Skeletal muscle tissue (tissue), 4 donors: ENCODE measurements around the gene C14orf180. TPM values are rescaled to one million over a fixed set of nuclear protein-coding genes. Genes with fewer than 3 reads are reported as not detected.
A peak's percentile ranks its signal among the peaks of the same experiment; 100 is the strongest.

Experiments
- H3K27ac ChIP-seq: one replicate; pipeline ENCODE4 v1.7.0; 2013; ENCODE audit warnings: mild to moderate bottlenecking, low read depth, low read length, inconsistent platforms
- H3K27me3 ChIP-seq, 3 donors: one replicate each; pipeline ENCODE4 v1.7.0; 2013; ENCODE audit warnings: low read length in 3 of 3; ENCODE audit not compliant: control insufficient read depth in 3 of 3, insufficient read depth in 3 of 3
- H3K36me3 ChIP-seq, 3 donors: one replicate each; pipeline ENCODE4 v1.7.0; 2013; ENCODE audit warnings: low read length in 3 of 3; ENCODE audit not compliant: control insufficient read depth in 3 of 3, insufficient read depth in 3 of 3
- H3K4me1 ChIP-seq, 3 donors: one replicate each; pipeline ENCODE4 v1.7.0; 2013; ENCODE audit warnings: low read length in 3 of 3, mild to moderate bottlenecking in 3 of 3; ENCODE audit not compliant: control insufficient read depth in 3 of 3, insufficient read depth in 3 of 3
- H3K4me3 ChIP-seq, 3 donors: one replicate each; pipeline ENCODE4 v1.7.0; 2013; ENCODE audit warnings: low read length in 3 of 3
- H3K9ac ChIP-seq, 3 donors: one replicate each; pipeline ENCODE4 v1.7.0; 2013; ENCODE audit warnings: low read length in 3 of 3, mild to moderate bottlenecking in 3 of 3, moderate library complexity in 2 of 3, low read depth in 1 of 3
- H3K9me3 ChIP-seq, 3 donors: one replicate each; pipeline ENCODE4 v1.7.0; 2013; ENCODE audit warnings: low read length in 3 of 3; ENCODE audit not compliant: control insufficient read depth in 3 of 3
- total RNA-seq: library from RNA; depleted of rRNA; stranded (reverse); fragments of >200 nt; gene quantifications from one replicate; pipeline ENCODE4 v1.2.3, GENCODE V29; 2014
- donor health status: Osteomylitis.

Gene C14orf180
- total RNA-seq, result 3.7 TPM

DNA sequence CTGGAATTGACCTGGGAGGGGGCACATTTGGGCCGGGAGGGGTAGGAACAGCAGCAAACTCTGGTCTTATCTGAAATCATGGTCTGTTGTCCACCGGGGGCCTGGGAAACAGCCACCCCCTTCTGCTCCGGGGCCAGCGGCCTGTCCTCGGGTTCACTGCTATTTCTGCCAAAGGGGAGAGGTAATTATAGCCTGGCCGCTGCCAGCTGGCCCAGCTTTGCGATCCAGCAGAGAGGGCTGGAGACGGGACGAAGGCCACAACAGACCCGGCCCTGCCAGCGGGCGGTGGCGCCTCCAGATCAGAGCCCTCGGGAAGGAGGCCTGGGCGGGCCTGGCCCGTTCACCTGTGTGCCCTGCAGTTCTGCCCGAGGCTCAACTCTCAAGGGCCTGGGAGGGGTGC, at the start of gene C14orf180:
Gene C14orf180, plus strand, starts transcription at position 258 of the 400 bp plus-strand sequence. CDS start 6,667 bp downstream, outside the sequence.
- H3K27me3 ChIP-seq, result peaks cover 3 to 22% (median 16%) of the 10 kb centered on the region in 3 donors
- no peaks in the 10 kb centered on the region for H3K36me3 ChIP-seq
- peak within 1 kb of the TSS; percentile 38 to 56 (median 54) for H3K4me3 ChIP-seq
- peak within 1 kb of the TSS; percentile 47 to 71 (median 69) for H3K9ac ChIP-seq
- H3K4me1 ChIP-seq, result peaks cover 53 to 71% (median 61%) of the 10 kb centered on the region in 3 donors
- H3K27ac ChIP-seq, result peak within 1 kb of the TSS; percentile 30
- H3K9me3 ChIP-seq, result no peaks in the 10 kb centered on the region

DNA sequence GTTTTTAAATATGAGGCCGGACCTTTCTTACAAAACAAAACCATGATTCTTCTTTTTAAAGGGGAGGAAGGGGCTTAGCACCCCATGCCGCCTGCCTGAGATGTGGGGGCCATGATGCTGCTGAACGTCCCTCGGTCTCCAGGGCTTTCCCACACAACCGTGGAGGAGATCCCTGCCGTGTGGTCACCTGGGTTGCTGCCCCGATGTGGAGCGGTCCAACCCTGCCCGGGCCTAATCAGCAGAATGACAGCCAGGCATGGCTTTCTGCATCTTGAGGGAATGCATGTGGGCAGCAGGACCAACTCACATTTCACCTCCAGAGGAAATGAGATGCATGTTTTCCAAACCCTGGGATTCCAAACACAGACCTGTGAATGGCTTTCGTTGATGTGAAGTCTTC, 48.9 kb upstream of the C14orf180 start:
- Histone ChIP-seq H3K27ac (no peak overlapping the region), H3K4me3 (no peak overlapping the region), H3K9me3 (peaks cover 0 to 3% (median 0%) of the 10 kb centered on the region in 3 donors), H3K4me1 (peaks cover 0 to 3% (median 2%) of the 10 kb centered on the region in 3 donors), H3K36me3 (no peaks in the 10 kb centered on the region), H3K9ac (no peak overlapping the region), H3K27me3 (peaks cover 0 to 9% (median 3%) of the 10 kb centered on the region in 3 donors)

DNA sequence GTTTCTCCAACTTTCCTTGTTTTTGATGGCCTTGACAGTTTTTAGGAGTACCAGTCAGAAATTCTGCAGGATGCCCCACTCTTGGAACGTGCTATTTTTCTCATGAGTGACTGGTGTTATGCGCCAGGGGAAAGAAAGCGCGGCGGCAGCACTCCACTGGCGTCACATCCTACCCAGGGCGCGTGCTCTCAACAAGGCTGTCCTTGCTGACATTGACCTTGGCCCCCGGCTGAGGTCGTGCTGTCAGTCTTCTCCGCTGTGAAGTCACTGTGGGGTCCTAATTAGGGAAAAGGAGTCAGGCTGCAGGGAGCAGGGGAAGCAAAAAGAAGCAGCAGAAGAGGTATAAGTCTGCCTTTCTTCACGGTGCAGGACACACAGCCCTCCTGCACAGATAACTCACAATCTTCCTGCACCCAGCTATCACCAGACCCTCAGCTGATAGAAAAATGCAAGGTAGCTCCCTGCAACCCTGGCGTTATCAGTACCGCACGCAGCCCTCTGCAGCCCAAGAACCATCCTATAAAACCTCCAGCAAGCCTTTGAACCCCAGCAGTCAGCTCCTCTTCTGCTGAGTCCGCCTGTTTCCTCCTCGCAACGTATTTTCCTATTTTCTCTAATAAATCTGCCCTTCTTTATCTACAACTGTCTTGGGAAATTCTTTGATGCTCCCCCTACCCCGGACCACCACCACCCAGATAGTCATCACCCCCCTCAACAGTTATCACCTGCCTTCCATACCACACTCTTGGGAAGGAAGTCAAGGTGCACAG, 48.0 kb upstream of the C14orf180 start:
- Histone ChIP-seq H3K27ac (no peak overlapping the region), H3K36me3 (no peaks in the 10 kb centered on the region), H3K9me3 (peaks cover 0 to 3% (median 0%) of the 10 kb centered on the region in 3 donors), H3K27me3 (peaks cover under 1 to 9% (median 3%) of the 10 kb centered on the region in 3 donors), H3K9ac (no peak overlapping the region), H3K4me1 (peaks cover 0 to 3% (median 2%) of the 10 kb centered on the region in 3 donors), H3K4me3 (no peak overlapping the region)

DNA sequence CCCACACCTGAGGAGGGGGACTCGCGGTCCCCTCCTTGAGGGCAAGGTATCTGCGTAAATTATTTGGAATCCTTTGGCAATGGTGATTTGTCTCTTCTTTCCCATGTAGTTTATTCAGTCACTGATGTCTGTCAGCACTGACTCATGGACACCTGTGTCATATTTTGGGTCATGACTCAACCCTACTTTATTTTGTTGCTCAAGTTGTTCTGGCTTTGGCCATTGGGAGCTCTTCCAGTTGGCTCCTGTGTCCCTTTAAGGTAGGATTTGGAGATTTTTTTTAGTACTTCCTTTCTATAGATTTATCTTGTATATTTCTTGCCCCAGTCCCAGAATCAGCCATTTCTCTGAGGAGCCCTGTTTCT, 47.4 kb upstream of the C14orf180 start:
- Histone ChIP-seq H3K4me3 (no peak overlapping the region), H3K27ac (no peak overlapping the region), H3K27me3 (peaks cover 5 to 13% (median 7%) of the 10 kb centered on the region in 3 donors), H3K9me3 (peaks cover 0 to 3% (median 0%) of the 10 kb centered on the region in 3 donors), H3K4me1 (peaks cover 0 to 3% (median 2%) of the 10 kb centered on the region in 3 donors), H3K36me3 (no peaks in the 10 kb centered on the region), H3K9ac (no peak overlapping the region)

DNA sequence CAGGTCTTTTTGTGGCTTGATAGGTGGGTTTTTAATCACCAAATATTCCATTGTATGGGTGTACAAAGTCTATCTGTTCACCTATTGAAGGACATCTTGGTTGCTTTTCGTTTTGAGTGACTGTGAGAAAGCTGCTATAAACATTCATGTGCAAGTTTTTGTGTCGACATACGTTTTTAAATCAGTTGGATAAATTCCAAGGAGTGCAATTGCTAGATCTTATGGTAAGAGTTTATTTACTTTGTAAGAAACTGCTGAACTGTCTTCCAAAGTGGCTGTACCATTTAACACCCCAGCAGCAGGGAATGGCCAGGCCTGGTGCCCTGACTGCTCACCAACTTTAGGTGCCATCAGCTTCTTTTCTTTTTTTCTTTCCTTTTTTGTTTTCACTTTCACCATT, 45.5 kb upstream of the C14orf180 start:
- H3K27ac ChIP-seq, result no peak overlapping the region
- H3K27me3 ChIP-seq, result peaks cover 5 to 14% (median 7%) of the 10 kb centered on the region in 3 donors
- no peak overlapping the region for H3K4me3 ChIP-seq
- no peaks in the 10 kb centered on the region for H3K9me3 ChIP-seq
- peaks cover 0 to 3% (median 2%) of the 10 kb centered on the region in 3 donors for H3K4me1 ChIP-seq
- no peak overlapping the region for H3K9ac ChIP-seq
- H3K36me3 ChIP-seq, result no peaks in the 10 kb centered on the region

DNA sequence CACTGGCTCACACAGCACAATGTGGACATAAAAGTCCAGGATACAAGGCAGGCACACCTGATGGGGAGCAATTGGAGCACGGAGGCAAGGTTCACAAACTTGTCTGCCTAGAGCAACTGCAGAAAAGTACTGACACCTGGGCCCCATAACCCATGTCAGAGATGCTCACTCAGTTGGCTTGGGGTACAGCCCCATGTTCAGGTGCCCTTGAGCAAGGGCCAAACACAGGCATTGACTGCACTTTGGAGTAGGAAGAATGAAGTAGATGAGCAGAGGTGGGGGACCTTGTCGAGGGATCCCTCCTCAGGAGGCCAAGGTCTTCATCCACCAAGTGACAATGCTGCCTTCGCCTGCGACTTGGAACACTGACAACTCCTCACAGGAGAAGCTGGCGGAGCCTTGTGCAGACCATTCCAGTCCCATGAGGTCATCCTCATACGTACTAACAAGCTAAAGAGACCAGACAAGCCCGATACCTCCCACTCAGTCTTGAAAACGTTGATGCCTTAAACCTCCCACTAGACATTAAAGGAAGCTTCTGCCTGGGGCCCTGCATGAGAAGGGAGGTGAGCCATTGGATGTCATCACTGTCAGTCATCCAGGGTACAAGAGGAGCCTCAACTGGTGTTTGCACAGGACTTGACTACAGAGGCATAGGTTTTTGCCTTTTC, 42.5 kb upstream of the C14orf180 start:
- H3K9ac ChIP-seq, result no peak overlapping the region
- H3K4me3 ChIP-seq, result no peak overlapping the region
- peaks cover 0 to under 1% (median under 1%) of the 10 kb centered on the region in 3 donors for H3K4me1 ChIP-seq
- no peaks in the 10 kb centered on the region for H3K36me3 ChIP-seq
- H3K27ac ChIP-seq, result no peak overlapping the region
- H3K27me3 ChIP-seq, result peaks cover 4 to 7% (median 5%) of the 10 kb centered on the region in 3 donors
- no peaks in the 10 kb centered on the region for H3K9me3 ChIP-seq

DNA sequence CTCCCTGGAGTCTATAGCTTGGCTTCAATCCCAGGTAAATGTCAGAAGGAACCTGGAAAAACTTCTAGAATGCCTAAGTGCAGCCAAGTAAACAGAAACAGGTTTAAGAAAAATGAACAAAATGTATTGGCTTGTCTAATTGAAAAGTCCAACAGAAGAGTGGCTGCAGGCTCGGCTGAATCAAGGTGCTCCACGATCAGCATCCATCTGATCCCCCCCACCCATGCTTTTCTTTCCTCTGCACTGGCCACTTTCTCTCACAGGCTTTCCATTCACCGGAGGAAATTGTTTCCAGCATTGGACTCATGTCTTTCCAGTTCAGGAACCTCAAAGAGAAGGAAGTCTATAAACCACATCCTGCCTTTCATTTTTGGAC, 42.0 kb upstream of the C14orf180 start:
- H3K4me3 ChIP-seq, result no peak overlapping the region
- no peaks in the 10 kb centered on the region for H3K9me3 ChIP-seq
- H3K27ac ChIP-seq, result no peak overlapping the region
- no peaks in the 10 kb centered on the region for H3K36me3 ChIP-seq
- H3K4me1 ChIP-seq, result no peaks in the 10 kb centered on the region
- no peak overlapping the region for H3K9ac ChIP-seq
- peaks cover 4 to 6% (median 5%) of the 10 kb centered on the region in 3 donors for H3K27me3 ChIP-seq

DNA sequence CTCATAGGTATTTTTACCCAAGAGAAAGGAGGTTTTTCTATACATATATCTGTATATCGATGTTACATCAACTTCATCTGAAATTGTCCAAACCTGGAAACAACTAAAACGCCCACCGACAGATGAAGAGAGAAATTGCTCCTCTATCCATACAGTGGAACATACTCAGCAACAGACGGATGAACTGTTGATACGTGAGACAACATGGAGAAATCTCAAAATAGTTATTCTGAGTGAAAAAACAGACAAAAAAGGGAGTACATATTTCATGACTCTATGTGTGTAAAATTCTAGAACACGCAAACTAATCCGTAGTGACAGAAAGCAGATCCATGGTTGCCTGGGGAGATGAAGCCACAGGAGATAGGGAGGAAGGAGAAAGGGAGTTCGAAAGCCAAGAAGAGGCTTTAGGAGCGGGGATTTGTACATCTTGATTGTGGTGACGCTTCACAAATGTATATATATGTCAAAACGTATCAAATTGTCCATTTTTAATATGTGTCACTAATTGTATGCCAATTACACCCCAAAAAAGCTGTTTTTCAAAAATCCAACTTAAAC, 37.6 kb upstream of the C14orf180 start:
- Histone ChIP-seq H3K27ac (no peak overlapping the region), H3K4me3 (no peak overlapping the region), H3K9ac (no peak overlapping the region), H3K9me3 (no peaks in the 10 kb centered on the region), H3K36me3 (no peaks in the 10 kb centered on the region), H3K4me1 (no peaks in the 10 kb centered on the region), H3K27me3 (peaks cover 38 to 43% (median 40%) of the 10 kb centered on the region in 3 donors)

DNA sequence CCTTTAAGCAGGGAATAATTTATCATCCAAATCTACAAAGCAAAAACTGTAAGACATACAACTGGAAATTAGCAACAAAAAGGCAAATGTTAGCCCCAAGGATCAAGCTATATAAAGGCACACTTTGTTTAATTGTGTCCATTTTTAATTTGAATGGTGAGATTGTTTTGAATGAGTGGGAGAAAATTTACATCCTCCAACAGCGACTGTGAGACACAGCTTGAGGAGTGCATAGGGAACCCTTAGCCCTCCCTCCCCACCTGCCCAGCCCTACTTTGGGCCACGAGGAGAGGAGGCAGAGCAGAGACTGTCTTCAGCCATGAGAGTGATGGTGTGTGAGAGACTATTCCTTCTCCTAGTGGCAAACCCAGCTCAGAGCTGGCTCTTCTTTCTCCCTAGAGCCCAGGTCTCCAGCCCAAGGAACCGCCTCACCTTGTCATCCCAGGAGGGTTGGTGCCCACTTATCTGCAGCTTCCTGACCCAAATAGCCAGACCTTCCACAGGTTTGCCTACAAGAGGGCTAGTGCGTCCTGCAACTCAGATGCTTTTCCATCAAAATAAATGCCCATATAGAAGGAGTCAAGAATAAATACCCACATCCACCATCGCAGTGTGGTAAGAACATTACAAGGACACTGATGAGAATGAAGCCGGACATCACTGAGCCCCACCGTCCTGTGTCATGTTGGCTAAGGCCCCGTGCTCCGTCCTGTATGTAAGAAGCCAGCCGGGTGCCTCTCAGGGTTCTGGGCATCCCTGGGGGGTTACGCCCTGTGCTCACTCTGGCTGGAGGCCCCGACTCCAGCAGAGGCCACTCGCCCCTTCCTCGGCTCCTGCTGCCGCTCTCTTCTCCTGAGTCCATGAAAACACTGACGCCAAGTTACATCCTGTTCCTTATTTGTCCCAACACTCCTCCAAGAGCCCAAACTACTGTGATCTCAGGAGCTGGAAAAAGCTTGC, 36.4 kb upstream of the C14orf180 start:
- Histone ChIP-seq H3K27ac (no peak overlapping the region), H3K36me3 (no peaks in the 10 kb centered on the region), H3K27me3 (peaks cover 44 to 50% (median 50%) of the 10 kb centered on the region in 3 donors), H3K9ac (no peak overlapping the region), H3K4me3 (no peak overlapping the region), H3K9me3 (no peaks in the 10 kb centered on the region), H3K4me1 (no peaks in the 10 kb centered on the region)
